Fibroblast of the aortic adventitia (primary cell): ENCODE results near the gene AKAP8L. TPM values are rescaled to one million over a fixed set of nuclear protein-coding genes. Genes with fewer than 3 reads are reported as not detected.

Source experiments
- DNase-seq: peaks from one replicate; pipeline ENCODE4 v3.0.0-alpha.2; 2010; ENCODE audit warnings: low read depth
- H3K4me3 ChIP-seq: 2 replicates; pipeline ENCODE4 v1.5.1; 2011; ENCODE audit warnings: low read depth, mild to moderate bottlenecking, control low read depth, low read length, moderate library complexity
- CTCF ChIP-seq: IDR thresholded peaks from 2 replicates; pipeline ENCODE4 v1.5.1; 2011; ENCODE audit warnings: mild to moderate bottlenecking, low read length, control low read depth, inconsistent platforms; ENCODE audit not compliant: insufficient read depth
- total RNA-seq: library from RNA; depleted of rRNA; stranded (reverse); fragments of >200 nt; gene quantifications from 2 replicates; pipeline ENCODE4 v1.2.3, GENCODE V29; 2012; ENCODE audit warnings: low replicate concordance

AKAP8L gene
- total RNA-seq, 1 donor, result 45.6 TPM

GRCh38 chr19:15400521-15401396 lies 18.0 kb downstream of the AKAP8L start:
- DNase-seq, result no peak
- H3K4me3 ChIP-seq, result no peak overlapping the region
- TF ChIP-seq CTCF, result no peak

- no peak overlapping the region for H3K4me3 ChIP-seq
- TF ChIP-seq CTCF, result no peak
- no peak for DNase-seq
Observed at GRCh38 chr19:15399635-15400034, 19.2 kb downstream of the AKAP8L start.

DNA sequence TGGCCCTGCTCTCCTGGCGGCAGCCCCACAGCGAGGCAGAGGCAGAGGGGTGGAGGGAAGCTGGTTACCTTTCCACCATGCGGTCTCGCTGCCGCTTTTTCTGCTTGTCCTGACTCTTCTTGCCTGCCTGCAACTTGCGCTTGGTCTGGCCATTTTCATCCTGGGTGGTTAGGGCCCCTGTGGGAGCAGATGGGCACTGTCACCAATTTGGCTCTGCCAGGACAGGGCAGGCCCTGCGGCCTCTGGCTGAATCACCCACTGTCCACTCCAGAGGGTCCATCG lies 19.6 kb downstream of the AKAP8L start:
- H3K4me3 ChIP-seq, result no peak overlapping the region
- no peak for TF ChIP-seq CTCF
- DNase-seq, result no peak

DNA sequence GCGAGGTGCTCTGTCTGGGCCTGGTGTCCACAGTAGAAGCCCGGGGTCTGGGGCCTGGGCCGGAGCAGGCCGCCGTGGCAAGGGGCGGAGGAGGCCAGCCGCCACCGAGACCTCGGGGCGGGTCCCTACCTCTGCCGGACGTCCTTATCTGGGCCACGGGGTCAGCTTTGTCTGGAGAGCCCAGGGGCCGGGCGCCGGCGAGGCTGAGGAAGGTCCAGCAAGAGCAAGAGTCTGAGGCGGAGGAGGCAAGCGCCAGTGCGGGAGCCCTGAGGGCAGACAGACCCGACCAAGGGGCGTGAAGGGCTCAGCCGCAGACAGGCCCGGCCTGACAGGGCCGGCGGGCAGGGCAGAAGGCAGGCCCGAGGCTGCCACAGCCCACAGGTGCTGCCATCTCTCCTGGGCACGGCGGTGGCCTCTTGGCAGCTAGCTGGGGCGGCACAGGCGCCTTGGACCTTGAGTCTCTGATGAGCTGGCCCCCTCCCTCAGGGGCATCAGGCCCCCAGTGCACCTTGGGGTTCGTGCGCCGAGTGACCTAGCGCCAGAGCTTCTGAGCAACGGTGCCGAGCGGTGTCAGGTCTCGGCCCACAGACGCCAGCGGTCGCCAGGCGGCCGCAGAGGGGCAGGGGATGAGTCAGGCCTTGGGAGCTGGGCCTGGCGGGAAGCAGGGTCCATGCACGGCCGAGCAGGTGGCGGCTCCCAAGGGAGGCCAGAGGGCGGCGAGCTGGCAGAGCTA lies 20.1 kb downstream of the AKAP8L start:
- TF ChIP-seq CTCF, result no peak
- no peak for DNase-seq
- H3K4me3 ChIP-seq, result no peak overlapping the region

GRCh38 chr19:15397782-15398181 lies 21.0 kb downstream of the AKAP8L start:
- H3K4me3 ChIP-seq, result no peak overlapping the region
- DNase-seq, result no peak
- TF ChIP-seq CTCF, result no peak

- DNase-seq, result no peak
- no peak for TF ChIP-seq CTCF
- no peak overlapping the region for H3K4me3 ChIP-seq
Observed at GRCh38 chr19:15397236-15397635, 21.6 kb downstream of the AKAP8L start.
